Measurements from ENCODE around the gene PDLIM5. TPM values are rescaled to one million over a fixed set of nuclear protein-coding genes. Genes with fewer than 3 reads are reported as not detected.
"Not testable (repeated sequence)": the region's sequence is repeated elsewhere in the genome, so short reads cannot be mapped to it uniquely, and the experiment has no call there.

Gene PDLIM5
- total RNA-seq, 1 donor, result 72.1 TPM

DNA sequence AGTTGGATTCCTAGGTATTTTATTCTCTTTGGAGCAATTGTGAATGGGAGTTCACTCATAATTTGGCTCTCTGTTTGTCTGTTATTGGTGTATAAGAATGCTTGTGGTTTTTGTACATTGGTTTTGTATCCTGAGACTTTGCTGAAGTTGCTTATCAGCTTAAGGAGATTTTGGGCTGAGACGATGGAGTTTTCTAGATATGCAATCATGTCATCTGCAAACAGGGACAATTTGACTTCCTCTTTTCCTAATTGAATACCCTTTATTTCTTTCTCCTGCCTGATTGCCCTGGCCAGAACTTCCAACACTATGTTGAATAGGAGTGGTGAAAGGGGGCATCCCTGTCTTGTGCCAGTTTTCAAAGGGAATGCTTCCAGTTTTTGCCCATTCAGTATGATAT, 105.9 kb downstream of the PDLIM5 start:
- not testable (repeated sequence) for H3K4me1 ChIP-seq (ENCODE audit: insufficient read depth, low read length); H3K9me3 ChIP-seq (ENCODE audit: low read depth, low read length)

GRCh38 chr4:94558392-94558904, 106.7 kb downstream of the PDLIM5 start:
- no peaks in the 10 kb centered on the region for H3K27me3 ChIP-seq (ENCODE audit: insufficient read depth, low read length)
- H3K4me3 ChIP-seq (ENCODE audit: low read length), result no peak overlapping the region
- H3K4me1 ChIP-seq (ENCODE audit: insufficient read depth, low read length), result no peaks in the 10 kb centered on the region
- H3K9me3 ChIP-seq (ENCODE audit: low read depth, low read length), result no peaks in the 10 kb centered on the region

More for the DNA sequence above, 105.9 kb downstream of the PDLIM5 start:
- H3K27me3 ChIP-seq (ENCODE audit: insufficient read depth, low read length); H3K4me3 ChIP-seq (ENCODE audit: low read length): not testable (repeated sequence)

DNA sequence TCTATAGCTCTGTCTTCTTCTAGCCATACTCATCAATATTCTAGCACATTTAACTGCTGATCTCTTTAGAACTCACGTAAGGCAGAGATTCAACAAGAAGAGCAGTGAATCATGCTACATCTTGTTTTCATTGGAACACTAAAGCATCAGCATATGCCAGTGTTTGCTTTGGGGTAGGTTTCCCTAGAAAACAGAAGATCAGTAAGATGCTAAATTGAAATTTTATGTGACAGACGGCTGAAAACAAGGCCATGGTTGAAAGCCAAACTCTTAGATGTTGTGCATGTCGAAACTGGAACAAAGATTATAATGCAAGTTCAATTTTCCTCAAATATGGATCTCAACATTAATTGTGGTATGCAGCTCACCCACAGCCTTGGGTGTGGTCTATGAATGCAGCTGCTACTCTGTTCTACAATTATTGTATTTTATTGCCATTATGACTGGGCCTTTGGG, 107.6 kb downstream of the PDLIM5 start:
- Histone ChIP-seq H3K27me3 (ENCODE audit: insufficient read depth, low read length) (no peaks in the 10 kb centered on the region), H3K4me1 (ENCODE audit: insufficient read depth, low read length) (no peaks in the 10 kb centered on the region), H3K9me3 (ENCODE audit: low read depth, low read length) (no peaks in the 10 kb centered on the region), H3K4me3 (ENCODE audit: low read length) (no peak overlapping the region)

- H3K27me3 ChIP-seq (ENCODE audit: insufficient read depth, low read length), result no peaks in the 10 kb centered on the region
- H3K4me3 ChIP-seq (ENCODE audit: low read length), result no peak overlapping the region
- H3K9me3 ChIP-seq (ENCODE audit: low read depth, low read length), result no peaks in the 10 kb centered on the region
- H3K4me1 ChIP-seq (ENCODE audit: insufficient read depth, low read length), result no peaks in the 10 kb centered on the region
Observed at GRCh38 chr4:94561249-94562024, 109.7 kb downstream of the PDLIM5 start.

DNA sequence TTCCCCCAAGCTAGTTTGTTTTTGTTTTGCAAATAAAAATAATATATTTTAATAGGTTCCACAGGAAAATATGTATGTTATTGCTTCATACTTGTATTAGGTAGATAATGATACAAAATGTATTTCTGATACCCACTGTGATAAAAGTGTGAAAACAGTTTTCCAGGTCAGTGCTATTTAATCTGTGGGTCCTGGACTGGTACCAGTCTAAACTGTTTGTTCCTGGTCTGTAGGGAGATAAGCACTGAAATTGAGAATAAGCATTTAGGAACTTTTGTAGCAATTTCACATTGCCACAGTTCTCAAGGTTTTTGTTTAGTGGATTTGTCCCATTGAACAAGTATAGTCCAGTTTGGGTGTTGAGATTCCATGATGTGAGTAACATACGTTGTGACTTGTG, 110.5 kb downstream of the PDLIM5 start:
- H3K4me3 ChIP-seq (ENCODE audit: low read length), result no peak overlapping the region
- no peaks in the 10 kb centered on the region for H3K4me1 ChIP-seq (ENCODE audit: insufficient read depth, low read length)
- H3K9me3 ChIP-seq (ENCODE audit: low read depth, low read length), result no peaks in the 10 kb centered on the region
- no peaks in the 10 kb centered on the region for H3K27me3 ChIP-seq (ENCODE audit: insufficient read depth, low read length)

- Histone ChIP-seq H3K27me3 (ENCODE audit: insufficient read depth, low read length) (no peaks in the 10 kb centered on the region), H3K4me1 (ENCODE audit: insufficient read depth, low read length) (no peaks in the 10 kb centered on the region), H3K9me3 (ENCODE audit: low read depth, low read length) (no peaks in the 10 kb centered on the region), H3K4me3 (ENCODE audit: low read length) (no peak overlapping the region)
Observed at GRCh38 chr4:94564252-94564651, 112.5 kb downstream of the PDLIM5 start.

GRCh38 chr4:94566420-94566819, 114.7 kb downstream of the PDLIM5 start:
- Histone ChIP-seq H3K9me3 (ENCODE audit: low read depth, low read length) (no peaks in the 10 kb centered on the region), H3K4me3 (ENCODE audit: low read length) (no peak overlapping the region), H3K4me1 (ENCODE audit: insufficient read depth, low read length) (no peaks in the 10 kb centered on the region), H3K27me3 (ENCODE audit: insufficient read depth, low read length) (no peaks in the 10 kb centered on the region)

- Histone ChIP-seq H3K4me3 (ENCODE audit: low read length) (no peak overlapping the region), H3K27me3 (ENCODE audit: insufficient read depth, low read length) (no peaks in the 10 kb centered on the region), H3K4me1 (ENCODE audit: insufficient read depth, low read length) (no peaks in the 10 kb centered on the region), H3K9me3 (ENCODE audit: low read depth, low read length) (no peaks in the 10 kb centered on the region)
Observed at GRCh38 chr4:94567811-94568210, 116.1 kb downstream of the PDLIM5 start.

DNA sequence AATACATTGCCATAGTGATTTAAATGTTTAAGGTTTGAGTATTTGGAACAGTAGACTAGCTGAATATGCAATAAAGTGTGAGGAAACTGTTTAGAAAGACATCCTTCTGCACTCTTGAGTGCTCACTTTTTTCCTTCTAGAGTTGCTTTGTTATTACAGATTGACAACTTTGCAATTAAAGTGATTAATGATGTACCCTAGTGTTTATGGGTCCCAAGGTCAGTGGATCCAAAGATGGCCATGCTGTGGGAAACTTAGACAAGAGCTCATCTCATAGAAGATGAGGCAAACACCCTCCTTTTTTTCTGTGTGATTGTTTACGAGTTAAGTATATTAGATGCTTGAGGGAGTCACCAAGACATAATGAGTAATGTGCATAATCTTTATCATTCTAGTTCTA, 118.8 kb downstream of the PDLIM5 start:
- Histone ChIP-seq H3K27me3 (ENCODE audit: insufficient read depth, low read length) (no peaks in the 10 kb centered on the region), H3K9me3 (ENCODE audit: low read depth, low read length) (no peaks in the 10 kb centered on the region), H3K4me3 (ENCODE audit: low read length) (no peak overlapping the region), H3K4me1 (ENCODE audit: insufficient read depth, low read length) (no peaks in the 10 kb centered on the region)

- H3K4me3 ChIP-seq (ENCODE audit: low read length), result no peak overlapping the region
- no peaks in the 10 kb centered on the region for H3K27me3 ChIP-seq (ENCODE audit: insufficient read depth, low read length)
- no peaks in the 10 kb centered on the region for H3K4me1 ChIP-seq (ENCODE audit: insufficient read depth, low read length)
- no peaks in the 10 kb centered on the region for H3K9me3 ChIP-seq (ENCODE audit: low read depth, low read length)
Observed at GRCh38 chr4:94571298-94571697, 119.6 kb downstream of the PDLIM5 start.

GRCh38 chr4:94571715-94572114, 120.0 kb downstream of the PDLIM5 start:
- no peaks in the 10 kb centered on the region for H3K9me3 ChIP-seq (ENCODE audit: low read depth, low read length)
- no peak overlapping the region for H3K4me3 ChIP-seq (ENCODE audit: low read length)
- H3K4me1 ChIP-seq (ENCODE audit: insufficient read depth, low read length), result no peaks in the 10 kb centered on the region
- no peaks in the 10 kb centered on the region for H3K27me3 ChIP-seq (ENCODE audit: insufficient read depth, low read length)

GRCh38 chr4:94574050-94574449, 122.3 kb downstream of the PDLIM5 start:
- Histone ChIP-seq H3K4me3 (ENCODE audit: low read length) (no peak overlapping the region), H3K27me3 (ENCODE audit: insufficient read depth, low read length) (no peaks in the 10 kb centered on the region), H3K4me1 (ENCODE audit: insufficient read depth, low read length) (no peaks in the 10 kb centered on the region), H3K9me3 (ENCODE audit: low read depth, low read length) (no peaks in the 10 kb centered on the region)

DNA sequence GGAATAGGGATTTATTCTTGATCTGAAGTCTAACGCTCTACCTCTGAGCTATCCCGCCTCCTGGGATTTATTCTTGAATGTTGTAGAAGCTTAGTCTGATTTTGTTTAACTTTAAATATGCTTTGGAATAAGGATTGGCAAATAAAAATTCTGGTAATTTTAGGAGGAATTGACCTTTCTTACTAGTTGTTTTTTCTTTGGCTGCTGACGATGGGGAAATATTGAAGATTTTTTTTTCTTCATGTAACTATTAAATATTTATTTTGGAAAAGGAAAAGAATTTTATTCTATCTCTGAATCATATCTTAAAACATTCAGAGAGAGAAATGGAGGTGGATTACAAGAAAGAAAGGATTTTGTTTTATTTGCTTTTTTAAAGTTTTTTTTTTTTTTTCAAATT, 122.9 kb downstream of the PDLIM5 start:
- Histone ChIP-seq H3K9me3 (ENCODE audit: low read depth, low read length) (no peaks in the 10 kb centered on the region), H3K4me1 (ENCODE audit: insufficient read depth, low read length) (no peaks in the 10 kb centered on the region), H3K27me3 (ENCODE audit: insufficient read depth, low read length) (no peaks in the 10 kb centered on the region), H3K4me3 (ENCODE audit: low read length) (no peak overlapping the region)

GRCh38 chr4:94575652-94576051, 123.9 kb downstream of the PDLIM5 start:
- no peaks in the 10 kb centered on the region for H3K9me3 ChIP-seq (ENCODE audit: low read depth, low read length)
- no peaks in the 10 kb centered on the region for H3K27me3 ChIP-seq (ENCODE audit: insufficient read depth, low read length)
- no peaks in the 10 kb centered on the region for H3K4me1 ChIP-seq (ENCODE audit: insufficient read depth, low read length)
- H3K4me3 ChIP-seq (ENCODE audit: low read length), result no peak overlapping the region

DNA sequence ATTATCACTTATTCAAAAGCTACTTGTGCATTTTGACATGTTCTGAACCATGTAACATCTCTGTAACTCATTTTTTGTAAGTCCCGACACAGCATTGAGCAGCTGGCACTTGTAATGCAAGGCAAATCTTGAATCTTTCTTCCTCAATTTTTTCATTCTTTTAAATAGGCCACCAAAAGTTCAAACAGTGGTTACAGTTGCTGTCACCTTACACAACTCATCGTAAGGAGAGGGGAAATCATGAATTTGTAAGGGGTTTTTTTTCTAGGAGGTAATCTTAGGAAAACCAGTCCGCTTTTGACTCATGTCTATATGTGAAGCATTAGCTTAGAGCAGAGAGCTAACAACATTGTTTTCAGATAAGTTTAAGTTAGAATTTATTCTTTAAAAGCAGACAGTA, 124.5 kb downstream of the PDLIM5 start:
- Histone ChIP-seq H3K4me3 (ENCODE audit: low read length) (no peak overlapping the region), H3K4me1 (ENCODE audit: insufficient read depth, low read length) (no peaks in the 10 kb centered on the region), H3K27me3 (ENCODE audit: insufficient read depth, low read length) (no peaks in the 10 kb centered on the region), H3K9me3 (ENCODE audit: low read depth, low read length) (no peaks in the 10 kb centered on the region)

DNA sequence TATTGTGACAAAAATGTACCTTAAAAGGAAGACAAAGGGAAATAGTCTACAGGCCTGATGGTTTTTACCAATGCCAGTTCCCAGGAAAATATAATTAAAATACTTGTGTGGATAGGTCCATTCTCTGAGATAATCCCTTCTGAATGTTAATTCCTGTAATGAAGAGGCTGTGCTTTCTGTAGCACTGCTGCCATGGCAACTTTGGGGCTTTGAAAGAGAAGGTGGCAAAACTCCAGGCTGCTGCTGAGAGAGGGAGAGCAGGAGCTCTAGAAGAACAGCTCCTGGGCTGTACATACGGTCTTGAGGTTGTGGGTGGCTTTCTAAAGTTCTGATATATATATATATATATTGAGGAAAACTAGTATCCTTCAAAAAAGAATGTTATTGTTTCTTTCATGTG, 125.4 kb downstream of the PDLIM5 start:
- Histone ChIP-seq H3K4me3 (ENCODE audit: low read length) (no peak overlapping the region), H3K9me3 (ENCODE audit: low read depth, low read length) (no peaks in the 10 kb centered on the region), H3K27me3 (ENCODE audit: insufficient read depth, low read length) (no peaks in the 10 kb centered on the region), H3K4me1 (ENCODE audit: insufficient read depth, low read length) (no peaks in the 10 kb centered on the region)
